Nucleus accumbens (tissue), 56 donors: Measurements from ENCODE around the gene PTPRN.

Source experiments
- DNase-seq, 56 donors: peaks; one replicate each; lab custom pipeline; 2025; lab: John Stamatoyannopoulos, UW

The PTPRN gene

DNA sequence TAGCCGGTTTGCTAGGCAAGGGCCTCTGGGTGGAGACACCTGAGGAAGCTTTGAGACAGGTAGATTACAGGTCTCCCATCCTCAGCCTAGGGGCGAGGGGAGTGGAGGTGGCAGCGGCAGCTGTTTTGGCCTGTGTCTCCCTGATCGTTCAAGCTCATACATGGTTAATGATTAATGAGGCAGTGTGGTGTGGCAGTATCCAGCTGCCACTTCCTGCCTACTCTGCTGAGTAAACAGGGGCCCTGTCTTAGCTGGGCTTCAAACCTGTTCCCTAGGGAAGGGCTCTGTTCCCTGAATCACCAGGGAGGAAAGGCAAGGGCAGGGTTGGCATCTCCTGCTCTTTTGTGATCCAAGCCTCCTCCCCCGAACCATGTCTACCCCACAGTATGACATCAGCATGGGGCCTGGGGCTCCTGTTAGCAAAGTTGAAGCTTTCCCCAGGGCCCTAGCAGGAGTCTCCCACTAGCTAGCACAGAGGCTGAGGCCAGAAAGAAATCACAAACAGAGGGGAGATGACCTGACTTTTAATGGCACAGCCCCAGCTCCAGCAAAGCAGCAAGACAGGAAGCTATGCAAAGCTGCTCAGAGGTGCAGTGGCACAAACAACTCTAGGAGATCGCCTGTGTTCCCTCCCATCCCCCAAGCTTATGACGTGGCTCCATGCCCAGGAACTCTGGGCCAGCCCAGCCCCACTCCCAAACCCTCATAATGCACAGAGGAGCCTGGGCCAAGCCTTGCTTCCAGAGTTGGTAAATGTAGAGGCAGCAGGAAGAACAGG lies 59.8 kb downstream of the PTPRN start:
- DNase-seq: peak in 50 of 56 donors; percentile 14 to 76 (median 44)

DNA sequence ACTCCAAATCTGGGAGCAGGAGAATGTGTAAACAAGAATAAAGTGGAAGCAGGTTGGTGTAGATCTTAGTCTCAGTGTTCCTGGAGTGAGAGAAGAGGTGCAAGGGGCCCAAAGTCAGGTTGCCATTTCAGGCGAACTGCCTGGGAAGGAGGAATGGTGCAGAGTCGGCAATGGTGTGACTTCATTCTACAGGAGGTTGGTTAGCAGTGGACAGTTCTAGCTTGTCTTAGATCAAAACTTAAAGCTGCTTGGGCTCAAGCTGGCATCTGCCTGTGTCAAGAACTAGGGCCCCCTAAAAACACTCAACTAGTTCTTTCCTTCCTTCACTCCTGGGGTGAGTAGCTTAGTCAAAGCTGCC lies 60.4 kb downstream of the PTPRN start:
- DNase-seq: no peak

DNA sequence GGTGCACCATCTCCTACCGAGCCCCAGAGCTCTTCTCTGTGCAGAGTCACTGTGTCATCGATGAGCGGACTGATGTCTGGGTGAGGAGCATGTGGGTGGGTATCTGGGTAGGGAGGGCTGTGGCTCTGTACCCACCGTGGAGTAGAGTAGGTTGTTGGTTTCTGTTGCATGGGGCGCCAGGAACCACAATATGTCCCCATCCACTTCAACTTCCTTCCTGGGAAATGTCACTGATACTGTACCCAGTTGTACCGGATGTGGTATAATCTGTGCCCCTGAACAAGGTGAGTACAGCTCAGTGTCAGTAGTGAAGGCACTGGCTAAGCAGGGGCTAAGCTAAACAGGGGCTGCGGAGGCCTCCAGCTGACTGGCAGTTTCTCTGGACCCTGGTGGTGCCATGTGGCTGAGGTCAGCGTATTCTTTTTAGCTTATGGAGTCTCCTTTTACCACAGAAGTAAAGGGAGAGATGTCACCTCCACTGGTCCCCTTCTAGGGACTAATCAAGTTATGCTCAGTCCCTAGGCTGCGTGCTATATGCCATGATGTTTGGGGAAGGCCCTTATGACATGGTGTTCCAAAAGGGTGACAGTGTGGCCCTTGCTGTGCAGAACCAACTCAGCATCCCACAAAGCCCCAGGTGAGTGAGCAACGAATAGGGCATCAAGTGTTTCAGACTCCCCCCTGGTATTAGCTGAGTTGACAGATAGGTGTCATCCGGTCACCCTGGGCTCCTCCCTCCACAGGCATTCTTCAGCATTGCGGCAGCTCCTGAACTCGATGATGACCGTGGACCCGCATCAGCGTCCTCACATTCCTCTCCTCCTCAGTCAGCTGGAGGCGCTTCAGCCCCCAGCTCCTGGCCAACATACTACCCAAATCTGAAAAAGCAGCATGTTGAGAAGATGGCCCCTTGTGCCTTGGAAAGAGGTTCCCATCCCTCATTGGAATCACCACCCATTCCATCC lies 61.2 kb downstream of the PTPRN start:
- no peak for DNase-seq

DNA sequence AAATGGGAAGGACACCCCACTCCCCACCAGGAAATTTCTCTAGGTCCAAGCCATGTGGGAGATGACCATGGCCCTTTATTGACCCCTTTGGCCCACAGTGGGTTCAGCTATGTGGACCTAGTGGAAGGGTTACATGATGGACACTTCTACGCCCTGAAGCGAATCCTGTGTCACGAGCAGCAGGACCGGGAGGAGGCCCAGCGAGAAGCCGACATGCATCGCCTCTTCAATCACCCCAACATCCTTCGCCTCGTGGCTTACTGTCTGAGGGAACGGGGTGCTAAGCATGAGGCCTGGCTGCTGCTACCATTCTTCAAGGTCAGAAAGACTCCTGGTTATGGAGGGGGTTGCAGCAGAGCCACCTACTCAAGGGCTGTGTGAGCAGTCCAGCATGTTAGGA lies 62.6 kb downstream of the PTPRN start:
- no peak for DNase-seq

DNA sequence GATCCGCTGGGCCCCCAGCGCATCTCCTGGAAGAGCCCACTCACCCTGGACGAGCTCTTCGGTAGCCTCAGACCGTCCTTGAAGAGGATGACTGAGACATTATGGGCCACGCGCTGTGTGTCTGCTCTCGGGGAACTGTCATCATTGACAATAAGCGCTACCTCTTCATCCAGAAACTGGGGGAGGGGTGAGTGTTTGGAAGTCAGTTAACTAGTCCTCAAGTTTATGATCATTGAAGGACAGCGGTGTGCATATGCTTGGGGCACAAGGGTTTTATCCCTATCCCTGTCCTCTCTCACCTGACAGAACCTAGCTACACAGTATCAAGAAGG lies 63.3 kb downstream of the PTPRN start:
- no peak for DNase-seq

DNA sequence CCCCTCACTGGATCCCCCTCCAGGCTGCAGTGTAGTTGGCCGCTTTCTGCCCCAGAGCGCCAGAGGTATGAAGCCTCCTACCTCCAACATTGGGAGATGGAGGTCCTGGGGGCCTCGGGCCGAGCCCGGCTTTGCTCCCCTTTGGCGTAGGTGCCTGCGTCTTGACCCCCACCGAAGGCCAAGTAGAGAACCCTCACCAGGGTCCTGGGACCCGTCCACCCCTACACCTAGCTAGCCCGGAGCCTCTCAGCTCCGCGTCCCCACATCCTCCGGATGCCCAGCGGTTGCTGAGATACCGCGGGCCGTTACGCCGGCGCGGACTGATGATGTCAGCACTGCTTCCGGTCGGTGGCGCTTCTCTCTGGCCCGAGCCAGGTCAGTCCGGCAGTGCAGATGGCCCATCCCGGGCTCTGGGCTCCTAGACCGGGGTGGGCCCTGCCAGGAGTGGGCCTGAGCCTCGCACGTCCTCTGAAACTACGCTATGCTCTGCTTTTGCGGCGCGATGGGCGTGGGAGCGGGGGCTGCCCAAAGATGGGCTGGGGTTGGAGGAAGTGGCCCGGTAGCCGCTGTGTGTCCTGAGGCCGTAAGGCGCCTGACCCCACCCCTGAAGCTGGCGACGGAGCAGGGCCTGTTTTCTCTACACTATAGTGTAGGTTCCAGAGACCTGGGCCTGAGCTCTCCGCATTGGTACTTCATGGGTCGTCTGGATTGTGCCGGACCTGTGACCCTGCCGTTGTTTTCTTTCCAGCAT lies 63.9 kb downstream of the PTPRN start, which contains the start of the genes GLB1L and STK16:
Gene GLB1L (minus strand): TSS at position 297 of the 751 bp plus-strand sequence. CDS start 1,871 bp downstream, outside the sequence.
Gene STK16 (plus strand): TSS at position 332 of the 751 bp plus-strand sequence. CDS start 521 bp downstream, outside the sequence.
- DNase-seq: peak in 55 of 56 donors; percentile 26 to 94 (median 84)

DNA sequence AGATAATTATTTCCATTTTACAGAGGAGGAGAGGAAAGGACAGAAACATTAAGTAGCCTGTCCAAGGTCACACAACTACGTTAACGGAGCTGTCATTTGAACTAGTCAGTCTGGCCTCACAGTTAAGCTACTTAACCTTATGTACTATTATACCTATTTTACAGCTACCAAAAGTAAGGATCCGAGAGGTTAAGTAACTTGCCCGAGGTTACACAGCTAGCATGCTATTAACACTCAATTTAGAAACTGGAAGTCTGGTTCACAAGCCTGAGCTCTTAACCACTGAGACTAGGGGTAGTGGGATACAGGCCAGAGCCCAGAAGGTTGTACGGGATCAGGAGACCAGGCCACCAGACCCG lies 64.4 kb downstream of the PTPRN start:
- DNase-seq: no peak

DNA sequence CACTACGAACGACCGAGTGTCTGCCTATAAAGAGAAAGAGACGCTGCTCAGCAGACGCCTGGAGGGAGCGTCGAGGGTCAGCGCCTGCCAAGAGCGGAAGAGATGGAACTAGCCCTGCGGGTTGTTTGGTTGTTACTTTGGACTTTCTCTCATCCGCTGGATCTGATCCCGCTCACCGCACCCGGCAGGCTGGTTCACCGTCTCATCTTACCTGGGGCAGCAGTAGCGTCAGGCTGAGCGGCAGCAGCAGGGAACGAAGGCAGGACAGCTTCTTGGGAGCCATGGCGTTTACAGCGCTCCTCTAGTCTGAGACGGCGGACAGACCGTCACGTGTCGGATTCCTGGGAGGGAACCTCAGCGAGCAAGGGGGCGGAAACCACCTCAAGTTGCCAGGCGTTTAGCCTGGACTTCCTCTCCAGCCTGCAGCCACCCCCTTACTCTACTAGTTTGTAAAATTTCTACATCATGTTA lies 65.9 kb downstream of the PTPRN start:
- DNase-seq: no peak
